NT2/D1 (cell line): Measurements from ENCODE around the gene SIM2.
"Not testable (repeated sequence)": the region's sequence is repeated elsewhere in the genome, so short reads cannot be mapped to it uniquely, and the experiment has no call there.

Source experiments
- DNase-seq: peaks from one replicate; pipeline ENCODE4 v3.0.0-alpha.2; 2011; ENCODE audit warnings: low read depth, low spot score
- H3K27me3 ChIP-seq: 2 replicates; pipeline ENCODE4 v1.6.0; 2011; ENCODE audit warnings: mild to moderate bottlenecking; ENCODE audit not compliant: insufficient read length, insufficient read depth
- H3K36me3 ChIP-seq: 2 replicates; pipeline ENCODE4 v1.6.1; 2011; ENCODE audit warnings: mild to moderate bottlenecking, low read length, mixed read lengths; ENCODE audit not compliant: insufficient read depth, insufficient read length
- H3K4me1 ChIP-seq: 2 replicates; pipeline ENCODE4 v1.5.1; 2011; ENCODE audit not compliant: insufficient read depth, insufficient read length
- H3K4me3 ChIP-seq: 2 replicates; pipeline ENCODE4 v1.5.1; 2011; ENCODE audit warnings: low read depth; ENCODE audit not compliant: insufficient read length
- H3K9ac ChIP-seq: 2 replicates; pipeline ENCODE4 v1.6.0; 2011; ENCODE audit warnings: low read depth; ENCODE audit not compliant: insufficient read length
- H3K9me3 ChIP-seq: 2 replicates; pipeline ENCODE4 v1.5.1; 2011; ENCODE audit warnings: mild to moderate bottlenecking, low read length; ENCODE audit not compliant: insufficient read depth
- SUZ12 ChIP-seq: IDR thresholded peaks from 2 replicates; pipeline ENCODE4 v1.6.1; 2011; ENCODE audit not compliant: insufficient read length, insufficient read depth; ENCODE audit errors: extremely low read depth
- YY1 ChIP-seq: IDR thresholded peaks from 2 replicates; pipeline ENCODE4 v1.6.1; 2011; ENCODE audit not compliant: insufficient read length, insufficient read depth
- ZNF274 ChIP-seq: IDR thresholded peaks from 2 replicates; pipeline ENCODE4 v1.6.1; 2011; ENCODE audit warnings: mild to moderate bottlenecking, low read depth, low read length

The SIM2 gene

DNA sequence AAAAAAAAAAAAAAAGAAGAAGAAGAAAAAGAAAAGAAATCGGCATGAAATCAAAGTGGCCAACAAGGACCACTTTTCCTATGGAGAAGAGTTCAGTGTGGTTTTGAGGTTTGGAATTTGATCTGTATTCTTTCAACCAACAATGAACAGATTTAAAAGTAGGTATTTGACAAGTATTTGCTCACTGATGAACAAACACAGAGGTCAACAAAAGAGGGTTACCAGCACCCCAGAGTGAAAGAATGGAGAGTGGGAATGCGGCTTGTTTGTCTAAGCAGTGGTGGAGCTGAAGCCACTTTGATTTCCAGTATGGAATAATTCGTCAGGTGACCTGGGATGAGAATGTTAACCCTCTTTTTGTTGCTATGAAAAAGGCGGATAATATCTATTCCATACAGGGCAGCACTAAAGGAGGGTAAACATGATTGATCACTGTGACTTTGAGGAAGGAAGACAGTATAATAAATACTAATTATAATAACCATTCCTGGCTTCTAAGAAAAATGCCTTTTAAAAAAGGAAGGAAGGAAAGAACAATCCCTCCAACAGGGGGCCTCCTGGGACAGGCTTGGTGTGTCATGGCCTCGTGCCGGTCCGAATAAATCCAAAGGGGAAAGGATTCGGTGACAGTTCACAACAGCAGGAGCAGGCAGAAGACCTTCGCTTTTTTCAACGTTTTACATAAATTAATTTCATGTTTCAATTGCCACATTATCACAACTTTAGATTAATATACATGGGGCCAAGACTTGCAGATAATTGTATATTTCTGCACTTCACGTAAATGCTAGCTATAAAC lies 37.2 kb upstream of the SIM2 start:
- H3K9me3 ChIP-seq: no peaks in the 10 kb centered on the region
- TF ChIP-seq ZNF274 (no peak), SUZ12 (no peak)
- H3K9ac ChIP-seq: no peak overlapping the region
- H3K36me3 ChIP-seq: no peaks in the 10 kb centered on the region
- no peak overlapping the region for H3K4me3 ChIP-seq
- peak; percentile 47 for DNase-seq
- peaks cover 5% of the 10 kb centered on the region for H3K4me1 ChIP-seq
- H3K27me3 ChIP-seq: peaks cover 7% of the 10 kb centered on the region

- DNase-seq: no peak
Observed at GRCh38 chr21:36663033-36663855, 35.7 kb upstream of the SIM2 start.

GRCh38 chr21:36664662-36664990 lies 34.3 kb upstream of the SIM2 start:
- TF ChIP-seq YY1 (no peak), ZNF274 (no peak), SUZ12 (no peak)
- Histone ChIP-seq H3K27me3 (peaks cover 7% of the 10 kb centered on the region), H3K4me1 (peaks cover 6% of the 10 kb centered on the region), H3K9me3 (no peaks in the 10 kb centered on the region), H3K9ac (no peak overlapping the region), H3K36me3 (no peaks in the 10 kb centered on the region), H3K4me3 (no peak overlapping the region)
- no peak for DNase-seq

More at GRCh38 chr21:36663033-36663855, 35.7 kb upstream of the SIM2 start:
- H3K9ac ChIP-seq: no peak overlapping the region
- no peaks in the 10 kb centered on the region for H3K36me3 ChIP-seq
- no peaks in the 10 kb centered on the region for H3K9me3 ChIP-seq
- no peak overlapping the region for H3K4me3 ChIP-seq
- H3K27me3 ChIP-seq: peaks cover 7% of the 10 kb centered on the region
- no peak for TF ChIP-seq SUZ12
- TF ChIP-seq ZNF274: no peak
- no peak for TF ChIP-seq YY1
- peaks cover 5% of the 10 kb centered on the region for H3K4me1 ChIP-seq

GRCh38 chr21:36665806-36666205 lies 33.1 kb upstream of the SIM2 start:
- Histone ChIP-seq H3K4me1 (peaks cover 6% of the 10 kb centered on the region), H3K4me3 (no peak overlapping the region), H3K27me3 (peaks cover 7% of the 10 kb centered on the region), H3K36me3 (no peaks in the 10 kb centered on the region), H3K9me3 (no peaks in the 10 kb centered on the region), H3K9ac (no peak overlapping the region)
- no peak for DNase-seq
- TF ChIP-seq ZNF274: no peak
- TF ChIP-seq YY1: no peak
- TF ChIP-seq SUZ12: no peak

DNA sequence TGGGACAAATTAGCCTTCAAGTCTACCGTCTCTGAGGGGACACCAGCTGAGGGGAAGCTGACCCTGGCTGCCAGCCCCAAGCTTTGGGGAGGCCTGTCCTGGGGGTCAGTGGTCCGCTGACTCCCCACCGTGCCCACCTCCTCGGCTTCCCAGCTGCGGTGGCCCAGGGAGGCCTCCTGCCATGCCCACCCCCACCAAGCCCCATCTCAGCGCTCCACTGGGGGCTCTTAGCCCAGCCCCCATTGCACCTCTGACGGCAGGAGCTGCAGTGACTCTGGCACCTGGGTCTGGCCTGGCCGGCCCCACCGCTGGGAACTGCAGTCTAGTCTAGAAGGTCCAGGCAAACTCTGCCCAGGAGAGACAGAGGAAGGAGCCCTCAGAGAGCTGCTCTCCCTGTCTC lies 30.2 kb upstream of the SIM2 start:
- H3K9ac ChIP-seq: no peak overlapping the region
- H3K36me3 ChIP-seq: no peaks in the 10 kb centered on the region
- H3K4me1 ChIP-seq: peaks cover 3% of the 10 kb centered on the region
- no peak for DNase-seq
- H3K9me3 ChIP-seq: no peaks in the 10 kb centered on the region
- H3K27me3 ChIP-seq: peaks cover 3% of the 10 kb centered on the region
- H3K4me3 ChIP-seq: no peak overlapping the region
- TF ChIP-seq ZNF274: no peak
- TF ChIP-seq YY1: no peak
- TF ChIP-seq SUZ12: no peak

DNA sequence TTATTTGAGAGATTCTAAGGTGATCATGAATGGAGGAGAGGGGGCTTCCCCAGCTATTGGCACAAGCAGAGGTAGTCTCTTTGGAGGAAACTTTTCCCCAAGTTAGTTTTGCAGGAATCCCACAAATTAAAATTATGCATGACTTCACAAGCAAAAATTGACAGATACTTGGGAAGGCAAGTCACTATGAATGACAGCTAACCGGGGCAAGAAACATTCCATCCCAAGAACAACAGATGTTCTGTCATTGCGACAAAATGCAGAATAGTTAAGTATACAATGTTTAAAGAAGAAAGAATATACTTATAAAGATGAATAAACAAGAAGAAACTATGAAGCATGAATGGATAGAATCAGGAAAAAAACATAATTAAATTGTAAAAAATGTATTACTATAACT lies 27.1 kb upstream of the SIM2 start:
- peaks cover 8% of the 10 kb centered on the region for H3K27me3 ChIP-seq
- no peak overlapping the region for H3K9ac ChIP-seq
- TF ChIP-seq SUZ12 (no peak), YY1 (no peak), ZNF274 (no peak)
- no peaks in the 10 kb centered on the region for H3K36me3 ChIP-seq
- peaks cover 3% of the 10 kb centered on the region for H3K4me1 ChIP-seq
- H3K9me3 ChIP-seq: peaks cover 4% of the 10 kb centered on the region; the same call in 1 of the 2 replicates
- no peak overlapping the region for H3K4me3 ChIP-seq
- DNase-seq: no peak

GRCh38 chr21:36672296-36672695 lies 26.6 kb upstream of the SIM2 start:
- DNase-seq, H3K27me3 ChIP-seq, H3K4me3 ChIP-seq, H3K36me3 ChIP-seq, H3K4me1 ChIP-seq, H3K9me3 ChIP-seq, H3K9ac ChIP-seq: not testable (repeated sequence)
